DOHH2 (cell line): Measurements from ENCODE around the gene NKPD1.
A peak's percentile ranks its signal among the peaks of the same experiment; 100 is the strongest.

Experiments used
- H3F3A ChIP-seq: fragments of 200-600 bp; sonication (generic), shearing (Covaris generic); 2 replicates; pipeline ENCODE4 v1.6.0; 2016; ENCODE audit warnings: antibody characterized with exemption, mild to moderate bottlenecking; ENCODE audit not compliant: control insufficient read depth, insufficient read depth
- H3K27ac ChIP-seq: fragments of 200-600 bp; sonication (generic); 2 replicates; pipeline ENCODE4 v1.5.1; 2014; ENCODE audit warnings: low read depth, mild to moderate bottlenecking, low read length, moderate library complexity
- H3K27me3 ChIP-seq: fragments of 200-600 bp; sonication (generic); 2 replicates; pipeline ENCODE4 v1.6.1; 2014; ENCODE audit warnings: mild to moderate bottlenecking, low read length, mixed read lengths; ENCODE audit not compliant: control insufficient read depth
- H3K36me3 ChIP-seq: fragments of 200-600 bp; sonication (generic); 2 replicates; pipeline ENCODE4 v1.6.1; 2014; ENCODE audit warnings: mild to moderate bottlenecking, low read length, moderate library complexity, mixed read lengths; ENCODE audit not compliant: control insufficient read depth
- H3K4me1 ChIP-seq: fragments of 200-600 bp; sonication (generic); 2 replicates; pipeline ENCODE4 v1.6.1; 2014; ENCODE audit warnings: mild to moderate bottlenecking, low read length, mixed read lengths; ENCODE audit not compliant: control insufficient read depth
- H3K4me2 ChIP-seq: fragments of 200-600 bp; sonication (generic); 2 replicates; pipeline ENCODE4 v1.6.0; 2014; ENCODE audit warnings: mild to moderate bottlenecking, low read length, moderate library complexity
- H3K4me3 ChIP-seq: fragments of 200-600 bp; sonication (generic); 2 replicates; pipeline ENCODE4 v1.5.1; 2014; ENCODE audit warnings: mild to moderate bottlenecking, low read length, mixed read lengths
- H3K79me2 ChIP-seq: fragments of 200-600 bp; sonication (generic); 2 replicates; pipeline ENCODE4 v1.6.1; 2014; ENCODE audit warnings: mild to moderate bottlenecking, low read length, mixed read lengths; ENCODE audit not compliant: control insufficient read depth
- H3K9me2 ChIP-seq: fragments of 200-600 bp; sonication (generic); replicated peaks from 2 replicates; pipeline ENCODE4 v1.6.1; 2014; ENCODE audit warnings: mild to moderate bottlenecking, low read length, mixed read lengths; ENCODE audit not compliant: control insufficient read depth
- H3K9me3 ChIP-seq: fragments of 200-600 bp; sonication (generic); 2 replicates; pipeline ENCODE4 v1.6.1; 2014; ENCODE audit warnings: antibody characterized with exemption, low read length, mixed read lengths; ENCODE audit not compliant: control insufficient read depth, insufficient read depth
- H4K20me1 ChIP-seq: fragments of 200-600 bp; sonication (generic); 2 replicates; pipeline ENCODE4 v1.6.0; 2014; ENCODE audit warnings: low read depth, mild to moderate bottlenecking, antibody characterized with exemption, low read length, moderate library complexity; ENCODE audit not compliant: control insufficient read depth, insufficient read depth
- CTCF ChIP-seq: fragments of 200-600 bp; sonication (generic); IDR thresholded peaks from one replicate; pipeline ENCODE4 v1.5.1; 2014; ENCODE audit warnings: antibody characterized with exemption, mild to moderate bottlenecking, low read depth, low read length; ENCODE audit not compliant: poor library complexity, severe bottlenecking
- EZH2phosphoT487 ChIP-seq: fragments of 200-600 bp; sonication (generic); IDR thresholded peaks from 2 replicates; pipeline ENCODE4 v1.6.1; 2017; ENCODE audit warnings: borderline replicate concordance, mild to moderate bottlenecking, antibody characterized with exemption, low read length, moderate library complexity, mixed read lengths

Gene NKPD1

GRCh38 chr19:45138303-45138751 is 22.5 kb downstream of the NKPD1 start:
- H4K20me1 ChIP-seq = no peaks in the 10 kb centered on the region

GRCh38 chr19:45137179-45137761 is 23.5 kb downstream of the NKPD1 start:
- Histone ChIP-seq H3K4me2 (peak overlapping the region; percentile 74), H3K4me1 (peaks cover 52% of the 10 kb centered on the region), H3K79me2 (peaks cover 64% of the 10 kb centered on the region), H4K20me1 (no peaks in the 10 kb centered on the region), H3K9me2 (no peaks in the 10 kb centered on the region), H3K36me3 (peaks cover 16% of the 10 kb centered on the region), H3K9me3 (no peaks in the 10 kb centered on the region), H3K4me3 (peak overlapping the region; percentile 55), H3F3A (peaks cover 10% of the 10 kb centered on the region), H3K27me3 (no peaks in the 10 kb centered on the region), H3K27ac (peak overlapping the region; percentile 62)
- TF ChIP-seq CTCF = no peak
- no peak for TF ChIP-seq EZH2phosphoT487

More at GRCh38 chr19:45138303-45138751, 22.5 kb downstream of the NKPD1 start:
- Histone ChIP-seq H3K4me1 (peaks cover 51% of the 10 kb centered on the region), H3K4me3 (no peak overlapping the region), H3K4me2 (no peak overlapping the region; the same call in 1 of the 2 replicates), H3K9me3 (no peaks in the 10 kb centered on the region), H3F3A (peaks cover 10% of the 10 kb centered on the region), H3K79me2 (peaks cover 54% of the 10 kb centered on the region), H3K27ac (no peak overlapping the region), H3K36me3 (peaks cover 19% of the 10 kb centered on the region), H3K27me3 (no peaks in the 10 kb centered on the region), H3K9me2 (no peaks in the 10 kb centered on the region)
- no peak for TF ChIP-seq CTCF
- no peak for TF ChIP-seq EZH2phosphoT487

- H3K4me3 ChIP-seq = peak overlapping the region; percentile 55
- no peaks in the 10 kb centered on the region for H3K9me3 ChIP-seq
- H3K27ac ChIP-seq = peak overlapping the region; percentile 62
- peaks cover 70% of the 10 kb centered on the region for H3K79me2 ChIP-seq
- H3K4me1 ChIP-seq = peaks cover 52% of the 10 kb centered on the region
- H3K4me2 ChIP-seq = peak overlapping the region; percentile 74
- H3K27me3 ChIP-seq = no peaks in the 10 kb centered on the region
- no peaks in the 10 kb centered on the region for H3K9me2 ChIP-seq
- peaks cover 10% of the 10 kb centered on the region for H3F3A ChIP-seq
- no peak for TF ChIP-seq EZH2phosphoT487
- TF ChIP-seq CTCF = no peak
- peaks cover 14% of the 10 kb centered on the region for H3K36me3 ChIP-seq
- H4K20me1 ChIP-seq = no peaks in the 10 kb centered on the region
These were observed 24.1 kb downstream of the NKPD1 start for GRCh38 chr19:45136507-45137178.
